Uterus (tissue), 4 donors: ENCODE data around the gene REXO1. TPM values are rescaled to one million over a fixed set of nuclear protein-coding genes. Genes with fewer than 3 reads are reported as not detected.
A peak's percentile ranks its signal among the peaks of the same experiment; 100 is the strongest.

ENCODE experiments used
- DNase-seq, 2 donors: peaks; one replicate each; pipeline ENCODE4 v3.0.0-alpha.2; 2019 to 2020
- H3K27ac ChIP-seq, 2 donors: fragments of 200-600 bp; sonication (generic); 1 replicate in 1 of 2; 2 replicates in 1 of 2; pipeline ENCODE4 v1.5.1; 2016 to 2018
- H3K27me3 ChIP-seq, 2 donors: fragments of 200-600 bp; sonication (generic); one replicate each; pipeline ENCODE4 v1.5.1; 2018 to 2019; ENCODE audit warnings: control low read depth in 1 of 2
- H3K36me3 ChIP-seq, 2 donors: fragments of 200-600 bp; sonication (generic); one replicate each; pipeline ENCODE4 v1.5.1; 2019; ENCODE audit warnings: control low read depth in 1 of 2
- H3K4me1 ChIP-seq, 2 donors: fragments of 200-600 bp; sonication (generic); one replicate each; pipeline ENCODE4 v1.5.1; 2018 to 2019; ENCODE audit warnings: control low read depth in 1 of 2
- H3K4me3 ChIP-seq, 2 donors: fragments of 200-600 bp; sonication (generic); 1 replicate in 1 of 2; 2 replicates in 1 of 2; pipeline ENCODE4 v1.5.1; 2018 to 2019; ENCODE audit warnings: mild to moderate bottlenecking in 1 of 2
- H3K9me3 ChIP-seq, 2 donors: fragments of 200-600 bp; sonication (generic); one replicate each; pipeline ENCODE4 v1.5.1; 2019; ENCODE audit warnings: control low read depth in 1 of 2
- CTCF ChIP-seq, 4 experiments: fragments of 200-600 bp in 2 of 4; fragments of 450-650 bp in 2 of 4; sonication (generic) in 2 of 4; IDR thresholded peaks; one replicate each; pipeline ENCODE4 v1.5.1; 2016 to 2019; ENCODE audit warnings: antibody characterized with exemption in 4 of 4, mild to moderate bottlenecking in 2 of 4, moderate library complexity in 1 of 4
- POLR2A ChIP-seq, 2 donors: fragments of 450-650 bp; IDR thresholded peaks; one replicate each; pipeline ENCODE4 v1.6.1; 2016; ENCODE audit warnings: antibody characterized with exemption in 2 of 2, mild to moderate bottlenecking in 1 of 2, moderate library complexity in 1 of 2
- intact Hi-C: fragments of 100-400 bp; cut with DNase I; formaldehyde crosslinking; loops from one replicate; pipeline ENCODE4 v1.15.1; 2023; ENCODE audit warnings: low total_unique reads
- total RNA-seq, 4 donors: library from RNA; depleted of rRNA in 3 of 4; stranded (reverse); fragments of >200 nt in 3 of 4; gene quantifications; one replicate each; pipeline versions ENCODE4 v1.1.0 to v1.2.4, GENCODE V29; 2014 to 2023
- donor health status: DM: yes; HTN: yes; CAD: no.

Gene REXO1
- total RNA-seq, 4 donors from 2014 or later = 1.5 to 67.4 (median 25.1) TPM

- DNase-seq = no peak
- Histone ChIP-seq H3K4me3 (peak overlapping the region; percentile 50 to 68), H3K36me3 (no peaks in the 10 kb centered on the region), H3K27me3 (no peaks in the 10 kb centered on the region), H3K27ac (peak overlapping the region; percentile 27 to 83), H3K4me1 (peaks cover 0 to 23% of the 10 kb centered on the region in 2 donors), H3K9me3 (no peaks in the 10 kb centered on the region)
- intact Hi-C loops = no loop called here
- TF ChIP-seq CTCF (IDR thresholded peaks at IDR 0.05) (no peak), POLR2A (IDR thresholded peaks at IDR 0.05) (no peak)
Measured at GRCh38 chr19:1862424-1863327, 14.4 kb upstream of the REXO1 start.

- no peak for TF ChIP-seq POLR2A (IDR thresholded peaks at IDR 0.05)
- TF ChIP-seq CTCF (IDR thresholded peaks at IDR 0.05) = no peak
- peak overlapping the region; percentile 27 to 83 for H3K27ac ChIP-seq
- no peaks in the 10 kb centered on the region for H3K36me3 ChIP-seq
- H3K9me3 ChIP-seq = no peaks in the 10 kb centered on the region
- H3K4me1 ChIP-seq = peaks cover 0 to 30% of the 10 kb centered on the region in 2 donors
- no peaks in the 10 kb centered on the region for H3K27me3 ChIP-seq
- intact Hi-C loops = no loop called here
- DNase-seq = no peak
- H3K4me3 ChIP-seq = peak overlapping the region; percentile 50 to 68
Measured at GRCh38 chr19:1862068-1862423, 13.8 kb upstream of the REXO1 start.

GRCh38 chr19:1861599-1862031, 13.3 kb upstream of the REXO1 start:
- Histone ChIP-seq H3K36me3 (no peaks in the 10 kb centered on the region), H3K9me3 (no peaks in the 10 kb centered on the region), H3K27ac (peak overlapping the region; percentile 27 to 83), H3K4me1 (peaks cover 0 to 34% of the 10 kb centered on the region in 2 donors), H3K4me3 (peak overlapping the region; percentile 50 to 68), H3K27me3 (no peaks in the 10 kb centered on the region)
- no peak for DNase-seq
- intact Hi-C loops = no loop called here
- TF ChIP-seq CTCF (IDR thresholded peaks at IDR 0.05) = no peak
- TF ChIP-seq POLR2A (IDR thresholded peaks at IDR 0.05) = no peak

- H3K36me3 ChIP-seq = no peaks in the 10 kb centered on the region
- intact Hi-C loops = no loop called here
- H3K4me1 ChIP-seq = peaks cover 0 to 39% of the 10 kb centered on the region in 2 donors
- H3K27ac ChIP-seq = peak overlapping the region; percentile 7 to 27
- DNase-seq = no peak
- H3K27me3 ChIP-seq = no peaks in the 10 kb centered on the region
- H3K4me3 ChIP-seq = no peak overlapping the region
- no peaks in the 10 kb centered on the region for H3K9me3 ChIP-seq
- no peak for TF ChIP-seq POLR2A (IDR thresholded peaks at IDR 0.05)
- no peak for TF ChIP-seq CTCF (IDR thresholded peaks at IDR 0.05)
Measured at GRCh38 chr19:1860821-1861598, 12.7 kb upstream of the REXO1 start.
